GM23248 (cell line): ENCODE results near the gene TNIK. TPM values are rescaled to one million over a fixed set of nuclear protein-coding genes. Genes with fewer than 3 reads are reported as not detected.

Experiments used
- DNase-seq: peaks from one replicate; pipeline ENCODE4 v3.0.0-alpha.2; 2015
- H2AFZ ChIP-seq: fragments of 200-600 bp; sonication (generic); 2 replicates; pipeline ENCODE4 v1.6.1; 2016; ENCODE audit warnings: antibody characterized with exemption
- H3F3A ChIP-seq: fragments of 200-600 bp; sonication (generic); 2 replicates; pipeline ENCODE4 v1.6.1; 2016; ENCODE audit warnings: mild to moderate bottlenecking, antibody characterized with exemption, mixed run types; ENCODE audit not compliant: insufficient read depth
- H3K27ac ChIP-seq: fragments of 200-600 bp; sonication (generic); 2 replicates; pipeline ENCODE4 v1.5.1; 2016; ENCODE audit warnings: mild to moderate bottlenecking
- H3K27me3 ChIP-seq: fragments of 200-600 bp; sonication (generic); replicated peaks from 2 replicates; pipeline ENCODE4 v1.6.1; 2016; ENCODE audit warnings: mild to moderate bottlenecking; ENCODE audit not compliant: insufficient read depth
- H3K36me3 ChIP-seq: fragments of 200-600 bp; sonication (generic); 2 replicates; pipeline ENCODE4 v1.6.1; 2016; ENCODE audit warnings: low read depth, mild to moderate bottlenecking
- H3K4me1 ChIP-seq: fragments of 200-600 bp; sonication (generic); 2 replicates; pipeline ENCODE4 v1.6.1; 2016; ENCODE audit warnings: mild to moderate bottlenecking; ENCODE audit not compliant: insufficient read depth
- H3K4me2 ChIP-seq: fragments of 200-600 bp; sonication (generic); one replicate; pipeline ENCODE4 v1.6.1; 2016; ENCODE audit warnings: mild to moderate bottlenecking; ENCODE audit not compliant: unreplicated experiment
- H3K4me3 ChIP-seq: fragments of 200-600 bp; sonication (generic); 2 replicates; pipeline ENCODE4 v1.5.1; 2016; ENCODE audit warnings: mild to moderate bottlenecking
- H3K79me2 ChIP-seq: fragments of 200-600 bp; sonication (generic); 2 replicates; pipeline ENCODE4 v1.6.1; 2016; ENCODE audit warnings: mild to moderate bottlenecking; ENCODE audit not compliant: insufficient read depth
- H3K9ac ChIP-seq: fragments of 200-600 bp; sonication (generic); 2 replicates; pipeline ENCODE4 v1.6.1; 2016; ENCODE audit warnings: mild to moderate bottlenecking
- H3K9me2 ChIP-seq: fragments of 200-600 bp; sonication (generic); 2 replicates; pipeline ENCODE4 v1.6.1; 2016; ENCODE audit warnings: mixed run types, mild to moderate bottlenecking, moderate library complexity; ENCODE audit not compliant: insufficient read depth
- H3K9me3 ChIP-seq: fragments of 200-600 bp; sonication (generic); one replicate; pipeline ENCODE4 v1.6.1; 2017; ENCODE audit warnings: low read depth
- H4K20me1 ChIP-seq: fragments of 200-600 bp; sonication (generic); 2 replicates; pipeline ENCODE4 v1.6.0; 2016; ENCODE audit not compliant: insufficient read depth
- EZH2 ChIP-seq: fragments of 200-600 bp; sonication (generic); IDR thresholded peaks from 2 replicates; pipeline ENCODE4 v1.6.1; 2018; ENCODE audit warnings: antibody characterized with exemption, mild to moderate bottlenecking; ENCODE audit not compliant: insufficient read depth, poor library complexity, severe bottlenecking
- EZH2phosphoT487 ChIP-seq: fragments of 200-600 bp; sonication (generic); IDR thresholded peaks from 2 replicates; pipeline ENCODE4 v1.6.1; 2018; ENCODE audit warnings: antibody characterized with exemption, moderate library complexity, mild to moderate bottlenecking, low read depth; ENCODE audit not compliant: insufficient read depth
- WGBS, 2 experiments: methylation state at CpG; one replicate each; pipeline ENCODE4 v1.1.6; 2015 to 2017; ENCODE audit warnings: low lambda C conversion rate in 2 of 2, low coverage in 1 of 2; ENCODE audit errors: missing lambda C conversion rate in 2 of 2; 5-methylcytosine and 5-hydroxymethylcytosine counted together
- in situ Hi-C: fragments of 300-500 bp; cut with MboI; formaldehyde crosslinking; loops from 2 replicates; pipeline ENCODE4 v1.15.0; 2020
- polyA plus RNA-seq: library from polyadenylated mRNA; unstranded; fragments of >200 nt; fragmentation: Nextera tagmentation; extraction: Ambion mirVana; gene quantifications from 2 replicates; pipeline ENCODE4 v1.2.1, GENCODE V29; 2016
- total RNA-seq: library from RNA; depleted of rRNA; stranded (reverse); fragments of >200 nt; shearing (Covaris generic); gene quantifications from 2 replicates; pipeline ENCODE4 v1.2.3, GENCODE V29; 2014

Gene TNIK
- total and polyA plus RNA-seq, 2 experiments from 2014 or later = 0.80 to 2.3 TPM

GRCh38 chr3:171488479-171488878 is 28.3 kb upstream of the TNIK start:
- no peaks in the 10 kb centered on the region for H3K4me1 ChIP-seq
- H3K9me2 ChIP-seq = no peaks in the 10 kb centered on the region
- H3K27ac ChIP-seq = no peak overlapping the region
- no peaks in the 10 kb centered on the region for H3F3A ChIP-seq
- WGBS, 2 experiments = 61 to 64% methylated on average over 7 of the region's 7 CpGs
- H3K27me3 ChIP-seq = no peaks in the 10 kb centered on the region
- TF ChIP-seq EZH2 (no peak), EZH2phosphoT487 (no peak)
- no peak overlapping the region for H2AFZ ChIP-seq
- H3K4me2 ChIP-seq = no peak overlapping the region
- no peak overlapping the region for H3K4me3 ChIP-seq
- no peaks in the 10 kb centered on the region for H3K36me3 ChIP-seq
- no peaks in the 10 kb centered on the region for H3K9me3 ChIP-seq
- H3K9ac ChIP-seq = no peak overlapping the region
- H4K20me1 ChIP-seq = no peaks in the 10 kb centered on the region
- in situ Hi-C loops = no loop called here
- no peaks in the 10 kb centered on the region for H3K79me2 ChIP-seq
- DNase-seq = no peak

GRCh38 chr3:171487382-171487781 is 27.2 kb upstream of the TNIK start:
- TF ChIP-seq EZH2phosphoT487 = no peak
- TF ChIP-seq EZH2 = no peak
- Histone ChIP-seq H3K27ac (no peak overlapping the region), H3K4me2 (no peak overlapping the region), H2AFZ (no peak overlapping the region), H3K4me3 (no peak overlapping the region), H4K20me1 (no peaks in the 10 kb centered on the region), H3K9me3 (no peaks in the 10 kb centered on the region), H3K9me2 (no peaks in the 10 kb centered on the region), H3K79me2 (no peaks in the 10 kb centered on the region), H3K27me3 (no peaks in the 10 kb centered on the region), H3K36me3 (no peaks in the 10 kb centered on the region), H3K9ac (no peak overlapping the region), H3F3A (no peaks in the 10 kb centered on the region), H3K4me1 (no peaks in the 10 kb centered on the region)
- no peak for DNase-seq
- in situ Hi-C loops = no loop called here
- WGBS, 2 experiments = 68 to 73% methylated on average over 4 of the region's 4 CpGs

- H3K79me2 ChIP-seq = no peaks in the 10 kb centered on the region
- no peaks in the 10 kb centered on the region for H3K36me3 ChIP-seq
- no peaks in the 10 kb centered on the region for H4K20me1 ChIP-seq
- H3K9ac ChIP-seq = no peak overlapping the region
- no peak overlapping the region for H2AFZ ChIP-seq
- no peak overlapping the region for H3K4me3 ChIP-seq
- no peak overlapping the region for H3K27ac ChIP-seq
- H3F3A ChIP-seq = no peaks in the 10 kb centered on the region
- in situ Hi-C loops = no loop called here
- no peaks in the 10 kb centered on the region for H3K27me3 ChIP-seq
- H3K9me3 ChIP-seq = no peaks in the 10 kb centered on the region
- no peak overlapping the region for H3K4me2 ChIP-seq
- H3K9me2 ChIP-seq = no peaks in the 10 kb centered on the region
- DNase-seq = no peak
- TF ChIP-seq EZH2phosphoT487 (no peak), EZH2 (no peak)
- no peaks in the 10 kb centered on the region for H3K4me1 ChIP-seq
Measured at GRCh38 chr3:171485338-171485737, 25.1 kb upstream of the TNIK start.

- Histone ChIP-seq H3K9ac (no peak overlapping the region), H3K27me3 (no peaks in the 10 kb centered on the region)
Measured at GRCh38 chr3:171481011-171481410, 20.8 kb upstream of the TNIK start.

GRCh38 chr3:171480526-171480925 is 20.3 kb upstream of the TNIK start:
- peak; percentile 5 for DNase-seq
- no peaks in the 10 kb centered on the region for H3K4me1 ChIP-seq
- 89 to 90% methylated on average over 1 of the region's 1 CpG for WGBS, 2 experiments

More at GRCh38 chr3:171481011-171481410, 20.8 kb upstream of the TNIK start:
- DNase-seq = no peak
- 93 to 100% methylated on average over 1 of the region's 1 CpG for WGBS, 2 experiments
- Histone ChIP-seq H3K9me2 (no peaks in the 10 kb centered on the region), H3K4me2 (no peak overlapping the region), H3K4me3 (no peak overlapping the region), H2AFZ (no peak overlapping the region), H3K27ac (no peak overlapping the region), H4K20me1 (no peaks in the 10 kb centered on the region), H3K4me1 (no peaks in the 10 kb centered on the region), H3K79me2 (no peaks in the 10 kb centered on the region), H3K9me3 (no peaks in the 10 kb centered on the region), H3K36me3 (no peaks in the 10 kb centered on the region), H3F3A (no peaks in the 10 kb centered on the region)
- TF ChIP-seq EZH2 (no peak), EZH2phosphoT487 (no peak)
- in situ Hi-C loops = no loop called here

More at GRCh38 chr3:171480526-171480925, 20.3 kb upstream of the TNIK start:
- Histone ChIP-seq H3F3A (no peaks in the 10 kb centered on the region), H2AFZ (no peak overlapping the region), H4K20me1 (no peaks in the 10 kb centered on the region), H3K9me3 (no peaks in the 10 kb centered on the region), H3K4me2 (no peak overlapping the region), H3K36me3 (no peaks in the 10 kb centered on the region), H3K27ac (no peak overlapping the region), H3K79me2 (no peaks in the 10 kb centered on the region), H3K27me3 (no peaks in the 10 kb centered on the region), H3K9me2 (no peaks in the 10 kb centered on the region), H3K9ac (no peak overlapping the region), H3K4me3 (no peak overlapping the region)
- TF ChIP-seq EZH2 (no peak), EZH2phosphoT487 (no peak)
- in situ Hi-C loops = no loop called here
